ENCODE data around the gene SETX. TPM values are rescaled to one million over a fixed set of nuclear protein-coding genes. Genes with fewer than 3 reads are reported as not detected.

The SETX gene
- total and polyA plus RNA-seq, 10 of the 15 experiments (the other 5 are each of a cell fraction or from before 2014, with no cell fraction given): 15.8 to 75.7 (median 37.0) TPM

DNA sequence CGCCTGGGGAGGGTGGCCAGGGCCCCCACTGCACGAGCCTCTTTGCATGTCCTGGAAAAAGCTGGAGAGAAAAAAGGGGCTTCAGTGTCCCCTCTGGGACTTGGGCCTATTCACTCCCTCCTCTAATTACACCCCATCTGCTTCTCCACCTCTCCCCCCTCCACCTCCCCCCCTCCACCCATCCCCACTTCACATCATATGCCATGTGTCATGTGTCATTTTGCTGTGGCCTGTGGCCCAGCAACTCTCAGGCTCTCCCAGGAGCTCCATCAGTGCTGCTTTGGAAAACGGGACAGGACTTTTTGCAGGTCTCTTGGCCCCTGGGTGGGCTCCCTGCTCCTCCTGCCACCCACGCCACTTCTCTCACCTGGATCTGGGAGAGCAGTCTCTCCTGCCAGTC, 124.2 kb downstream of the SETX start:
- ChIA-PET POLR2A (no interaction called here), CTCF (no interaction called here), SMC1A (ENCODE audit: uncharacterized antibody, unreplicated experiment) (no interaction called here), RAD21 (ENCODE audit: unreplicated experiment) (no interaction called here)
- Histone ChIP-seq H2AFZ (ENCODE audit: control insufficient read depth, low read depth, low read length) (no peak overlapping the region), H3K79me2 (ENCODE audit: control insufficient read depth, insufficient read depth, low read length) (no peaks in the 10 kb centered on the region), H3K9me3 (replicated peaks; ENCODE audit: control insufficient read depth, insufficient read depth, low read length) (no peaks in the 10 kb centered on the region), H3K9ac (ENCODE audit: control insufficient read depth, insufficient read depth, low read length) (no peak overlapping the region), H3K36me3 (ENCODE audit: control insufficient read depth in 2 of 2, insufficient read depth in 2 of 2, low read length in 1 of 2) (no peaks in the 10 kb centered on the region), H3K27me3 (replicated peaks in 1 of 2; ENCODE audit: control insufficient read depth in 2 of 2, insufficient read depth in 2 of 2, low read length in 1 of 2) (no peaks in the 10 kb centered on the region; a peak in 1 of 4 replicates), H4K20me1 (ENCODE audit: control insufficient read depth, insufficient read depth) (no peaks in the 10 kb centered on the region), H3K27ac (ENCODE audit: control insufficient read depth, insufficient read depth) (no peak overlapping the region), H3K4me3 (no peak overlapping the region), H3K4me1 (ENCODE audit: control insufficient read depth, insufficient read depth, low read length) (no peaks in the 10 kb centered on the region), H3K4me2 (ENCODE audit: control insufficient read depth, insufficient read depth) (no peak overlapping the region)
- in situ Hi-C loops (cut with MboI): loop anchor here (25.0 kb wide), 1 partner anchor 643 kb away; no protein-coding TSS in a partner anchor
- DNase-seq (ENCODE audit: low read depth, low spot score): no peak
- no peak for TF ChIP-seq SRF (IDR thresholded peaks at IDR 0.05; ENCODE audit: low read depth in 2 of 2, low read length in 2 of 2)
- FAIRE-seq: no peak
- intact Hi-C loops (cut with micrococcal nuclease; ENCODE audit: unreplicated experiment): no loop called here
- ATAC-seq: no peak
- BruUV-seq (replicated peaks): no TSS peak
- WGBS (ENCODE audit: insufficient coverage, insufficient replicate concordance, low lambda C conversion rate, missing lambda C conversion rate): 3% methylated on average over 4 of the region's 4 CpGs

DNA sequence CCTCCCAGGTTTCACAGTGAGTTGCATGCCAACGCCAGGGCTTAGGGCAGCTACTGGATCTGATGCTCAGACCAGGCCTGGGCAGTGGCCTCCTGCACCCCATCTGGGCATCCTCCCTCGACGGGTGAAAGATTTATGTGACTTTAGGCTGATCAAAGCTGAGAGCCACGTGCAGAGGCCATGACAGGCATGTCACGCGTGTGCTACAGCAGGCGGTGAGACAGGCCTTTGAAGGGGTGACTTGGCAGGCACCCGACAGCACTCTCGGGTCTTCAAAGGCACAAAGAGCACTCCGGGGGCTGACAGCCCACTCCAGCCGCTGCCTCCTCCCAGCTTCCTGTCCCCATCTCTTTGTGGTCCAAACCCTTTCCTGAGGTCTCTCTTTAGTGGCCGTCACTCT, 126.7 kb downstream of the SETX start:
- no peaks in the 10 kb centered on the region for H3K36me3 ChIP-seq (ENCODE audit: control insufficient read depth in 2 of 2, insufficient read depth in 2 of 2, low read length in 1 of 2)
- POLR2A ChIA-PET: no interaction called here
- BruUV-seq (replicated peaks): no TSS peak
- 31% methylated on average over 12 of the region's 12 CpGs for WGBS (ENCODE audit: insufficient coverage, insufficient replicate concordance, low lambda C conversion rate, missing lambda C conversion rate)
- no peaks in the 10 kb centered on the region for H4K20me1 ChIP-seq (ENCODE audit: control insufficient read depth, insufficient read depth)
- intact Hi-C loops (cut with micrococcal nuclease; ENCODE audit: unreplicated experiment) (no loop called here), in situ Hi-C loops (cut with MboI) (loop anchor here (25.0 kb wide), 1 partner anchor 641 kb away; no protein-coding TSS in a partner anchor)
- DNase-seq (ENCODE audit: low read depth, low spot score) (no peak), FAIRE-seq (no peak), ATAC-seq (no peak)
- H3K79me2 ChIP-seq (ENCODE audit: control insufficient read depth, insufficient read depth, low read length): no peaks in the 10 kb centered on the region
- SMC1A ChIA-PET (ENCODE audit: uncharacterized antibody, unreplicated experiment): no interaction called here
- CTCF ChIA-PET: no interaction called here
- H3K9ac ChIP-seq (ENCODE audit: control insufficient read depth, insufficient read depth, low read length): no peak overlapping the region
- TF ChIP-seq RELA (IDR thresholded peaks at IDR 0.05; ENCODE audit: borderline replicate concordance, partially characterized antibody) (no peak), EP300 (IDR thresholded peaks at IDR 0.05; ENCODE audit: borderline replicate concordance in 1 of 2, control insufficient read depth in 1 of 2, low read depth in 2 of 2, low read length in 2 of 2) (no peak), POLR2A (IDR thresholded peaks at IDR 0.05; ENCODE audit: low read depth, low read length) (no peak), IKZF2 (IDR thresholded peaks at IDR 0.05) (no peak), RCOR1 (conservative IDR thresholded peaks at IDR 0.05; ENCODE audit: low read depth, low read length) (no peak), ATF3 (IDR thresholded peaks at IDR 0.05; ENCODE audit: borderline replicate concordance, extremely low read depth, low read depth, low read length) (no peak)
- TF ChIP-seq, protein P1, sequence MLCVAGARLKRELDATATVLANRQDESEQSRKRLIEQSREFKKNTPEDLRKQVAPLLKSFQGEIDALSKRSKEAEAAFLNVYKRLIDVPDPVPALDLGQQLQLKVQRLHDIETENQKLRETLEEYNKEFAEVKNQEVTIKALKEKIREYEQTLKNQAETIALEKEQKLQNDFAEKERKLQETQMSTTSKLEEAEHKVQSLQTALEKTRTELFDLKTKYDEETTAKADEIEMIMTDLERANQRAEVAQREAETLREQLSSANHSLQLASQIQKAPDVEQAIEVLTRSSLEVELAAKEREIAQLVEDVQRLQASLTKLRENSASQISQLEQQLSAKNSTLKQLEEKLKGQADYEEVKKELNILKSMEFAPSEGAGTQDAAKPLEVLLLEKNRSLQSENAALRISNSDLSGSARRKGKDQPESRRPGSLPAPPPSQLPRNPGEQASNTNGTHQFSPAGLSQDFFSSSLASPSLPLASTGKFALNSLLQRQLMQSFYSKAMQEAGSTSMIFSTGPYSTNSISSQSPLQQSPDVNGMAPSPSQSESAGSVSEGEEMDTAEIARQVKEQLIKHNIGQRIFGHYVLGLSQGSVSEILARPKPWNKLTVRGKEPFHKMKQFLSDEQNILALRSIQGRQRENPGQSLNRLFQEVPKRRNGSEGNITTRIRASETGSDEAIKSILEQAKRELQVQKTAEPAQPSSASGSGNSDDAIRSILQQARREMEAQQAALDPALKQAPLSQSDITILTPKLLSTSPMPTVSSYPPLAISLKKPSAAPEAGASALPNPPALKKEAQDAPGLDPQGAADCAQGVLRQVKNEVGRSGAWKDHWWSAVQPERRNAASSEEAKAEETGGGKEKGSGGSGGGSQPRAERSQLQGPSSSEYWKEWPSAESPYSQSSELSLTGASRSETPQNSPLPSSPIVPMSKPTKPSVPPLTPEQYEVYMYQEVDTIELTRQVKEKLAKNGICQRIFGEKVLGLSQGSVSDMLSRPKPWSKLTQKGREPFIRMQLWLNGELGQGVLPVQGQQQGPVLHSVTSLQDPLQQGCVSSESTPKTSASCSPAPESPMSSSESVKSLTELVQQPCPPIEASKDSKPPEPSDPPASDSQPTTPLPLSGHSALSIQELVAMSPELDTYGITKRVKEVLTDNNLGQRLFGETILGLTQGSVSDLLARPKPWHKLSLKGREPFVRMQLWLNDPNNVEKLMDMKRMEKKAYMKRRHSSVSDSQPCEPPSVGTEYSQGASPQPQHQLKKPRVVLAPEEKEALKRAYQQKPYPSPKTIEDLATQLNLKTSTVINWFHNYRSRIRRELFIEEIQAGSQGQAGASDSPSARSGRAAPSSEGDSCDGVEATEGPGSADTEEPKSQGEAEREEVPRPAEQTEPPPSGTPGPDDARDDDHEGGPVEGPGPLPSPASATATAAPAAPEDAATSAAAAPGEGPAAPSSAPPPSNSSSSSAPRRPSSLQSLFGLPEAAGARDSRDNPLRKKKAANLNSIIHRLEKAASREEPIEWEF (IDR thresholded peaks at IDR 0.05; ENCODE audit: insufficient replicate concordance, low read depth, low read length): no peak
- RAD21 ChIA-PET (ENCODE audit: unreplicated experiment): no interaction called here
- H3K4me2 ChIP-seq (ENCODE audit: control insufficient read depth, insufficient read depth): no peak overlapping the region
- H2AFZ ChIP-seq (ENCODE audit: control insufficient read depth, low read depth, low read length): no peak overlapping the region
- no peak overlapping the region for H3K4me3 ChIP-seq
- H3K9me3 ChIP-seq (replicated peaks; ENCODE audit: control insufficient read depth, insufficient read depth, low read length): no peaks in the 10 kb centered on the region
- no peaks in the 10 kb centered on the region; a peak in 1 of 4 replicates for H3K27me3 ChIP-seq (replicated peaks in 1 of 2; ENCODE audit: control insufficient read depth in 2 of 2, insufficient read depth in 2 of 2, low read length in 1 of 2)
- no peaks in the 10 kb centered on the region for H3K4me1 ChIP-seq (ENCODE audit: control insufficient read depth, insufficient read depth, low read length)
- H3K27ac ChIP-seq (ENCODE audit: control insufficient read depth, insufficient read depth): no peak overlapping the region

Data from GM12878 (cell line).